ENCODE data around the gene DNAJB9.
"Not testable (repeated sequence)": the region's sequence is repeated elsewhere in the genome, so short reads cannot be mapped to it uniquely, and the experiment has no call there.

Gene DNAJB9

DNA sequence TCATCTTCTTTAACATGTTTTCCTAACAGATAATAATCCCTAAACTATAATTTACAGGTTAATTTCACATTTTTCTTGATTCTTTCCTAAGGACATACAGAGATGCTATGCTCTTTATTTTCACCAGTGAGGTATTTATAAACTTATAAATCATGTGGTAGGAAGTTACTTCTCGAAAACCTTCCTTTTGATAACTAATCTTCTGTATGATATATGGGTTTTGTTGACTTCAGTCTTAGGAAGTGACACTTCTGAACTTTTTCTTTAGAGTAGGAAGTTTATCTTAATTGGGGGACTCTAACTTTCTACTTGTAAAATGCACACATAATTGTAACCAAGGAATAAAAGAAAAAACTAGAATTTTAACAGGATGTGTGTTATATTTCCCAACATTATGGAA lies 33.9 kb upstream of the DNAJB9 start:
- no peaks in the 10 kb centered on the region for H3K36me3 ChIP-seq (ENCODE audit: control insufficient read depth, insufficient read depth, low read length)
- DNase-seq: no peak
- no peaks in the 10 kb centered on the region for H3K4me1 ChIP-seq (ENCODE audit: control insufficient read depth, insufficient read depth, low read length, poor library complexity, severe bottlenecking)
- no peak overlapping the region for H3K27ac ChIP-seq (ENCODE audit: insufficient read depth, low read length, poor library complexity, severe bottlenecking)
- no peak overlapping the region for H3K4me3 ChIP-seq (ENCODE audit: insufficient read depth, low read depth, low read length, poor library complexity, severe bottlenecking)
- H3K9me3 ChIP-seq (ENCODE audit: control insufficient read depth, low read length): no peaks in the 10 kb centered on the region
- no peaks in the 10 kb centered on the region for H3K27me3 ChIP-seq (replicated peaks; ENCODE audit: control insufficient read depth, insufficient read depth, low read length, poor library complexity, severe bottlenecking)

GRCh38 chr7:108537229-108537628 lies 32.4 kb upstream of the DNAJB9 start:
- Histone ChIP-seq H3K4me1 (ENCODE audit: control insufficient read depth, insufficient read depth, low read length, poor library complexity, severe bottlenecking) (no peaks in the 10 kb centered on the region), H3K36me3 (ENCODE audit: control insufficient read depth, insufficient read depth, low read length) (no peaks in the 10 kb centered on the region), H3K27ac (ENCODE audit: insufficient read depth, low read length, poor library complexity, severe bottlenecking) (no peak overlapping the region), H3K27me3 (replicated peaks; ENCODE audit: control insufficient read depth, insufficient read depth, low read length, poor library complexity, severe bottlenecking) (no peaks in the 10 kb centered on the region), H3K4me3 (ENCODE audit: insufficient read depth, low read depth, low read length, poor library complexity, severe bottlenecking) (no peak overlapping the region), H3K9me3 (ENCODE audit: control insufficient read depth, low read length) (no peaks in the 10 kb centered on the region)
- no peak for DNase-seq

- not testable (repeated sequence) for H3K27ac ChIP-seq (ENCODE audit: insufficient read depth, low read length, poor library complexity, severe bottlenecking); H3K27me3 ChIP-seq (replicated peaks; ENCODE audit: control insufficient read depth, insufficient read depth, low read length, poor library complexity, severe bottlenecking); H3K4me3 ChIP-seq (ENCODE audit: insufficient read depth, low read depth, low read length, poor library complexity, severe bottlenecking); H3K9me3 ChIP-seq (ENCODE audit: control insufficient read depth, low read length); H3K4me1 ChIP-seq (ENCODE audit: control insufficient read depth, insufficient read depth, low read length, poor library complexity, severe bottlenecking); DNase-seq; H3K36me3 ChIP-seq (ENCODE audit: control insufficient read depth, insufficient read depth, low read length)
Measured at GRCh38 chr7:108538236-108538635, 31.4 kb upstream of the DNAJB9 start.

DNA sequence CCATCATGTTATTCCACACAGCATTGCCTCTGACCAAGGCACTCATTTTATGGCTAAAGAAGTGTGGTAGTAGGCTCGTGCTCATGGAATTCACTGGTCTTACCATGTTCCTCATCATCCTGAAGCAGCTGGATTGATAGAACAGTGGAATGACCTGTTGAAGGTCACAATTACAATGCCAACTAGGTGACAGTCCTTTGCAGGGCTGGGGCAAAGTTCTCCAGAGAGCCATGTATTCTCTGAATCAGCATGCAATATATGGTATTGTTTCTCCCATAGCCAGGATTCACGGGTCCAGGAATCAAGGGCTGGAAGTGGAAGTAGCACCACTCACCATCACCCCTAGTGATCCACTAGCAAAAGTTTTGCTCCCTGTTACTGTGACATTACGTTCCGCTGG lies 31.0 kb upstream of the DNAJB9 start:
- not testable (repeated sequence) for H3K27ac ChIP-seq (ENCODE audit: insufficient read depth, low read length, poor library complexity, severe bottlenecking); H3K4me1 ChIP-seq (ENCODE audit: control insufficient read depth, insufficient read depth, low read length, poor library complexity, severe bottlenecking); H3K4me3 ChIP-seq (ENCODE audit: insufficient read depth, low read depth, low read length, poor library complexity, severe bottlenecking); H3K36me3 ChIP-seq (ENCODE audit: control insufficient read depth, insufficient read depth, low read length); H3K27me3 ChIP-seq (replicated peaks; ENCODE audit: control insufficient read depth, insufficient read depth, low read length, poor library complexity, severe bottlenecking); H3K9me3 ChIP-seq (ENCODE audit: control insufficient read depth, low read length); DNase-seq

GRCh38 chr7:108541478-108541877 lies 28.2 kb upstream of the DNAJB9 start:
- Histone ChIP-seq H3K4me1 (ENCODE audit: control insufficient read depth, insufficient read depth, low read length, poor library complexity, severe bottlenecking) (no peaks in the 10 kb centered on the region), H3K27ac (ENCODE audit: insufficient read depth, low read length, poor library complexity, severe bottlenecking) (no peak overlapping the region), H3K4me3 (ENCODE audit: insufficient read depth, low read depth, low read length, poor library complexity, severe bottlenecking) (no peak overlapping the region), H3K36me3 (ENCODE audit: control insufficient read depth, insufficient read depth, low read length) (no peaks in the 10 kb centered on the region), H3K27me3 (replicated peaks; ENCODE audit: control insufficient read depth, insufficient read depth, low read length, poor library complexity, severe bottlenecking) (no peaks in the 10 kb centered on the region), H3K9me3 (ENCODE audit: control insufficient read depth, low read length) (no peaks in the 10 kb centered on the region)
- no peak for DNase-seq

DNA sequence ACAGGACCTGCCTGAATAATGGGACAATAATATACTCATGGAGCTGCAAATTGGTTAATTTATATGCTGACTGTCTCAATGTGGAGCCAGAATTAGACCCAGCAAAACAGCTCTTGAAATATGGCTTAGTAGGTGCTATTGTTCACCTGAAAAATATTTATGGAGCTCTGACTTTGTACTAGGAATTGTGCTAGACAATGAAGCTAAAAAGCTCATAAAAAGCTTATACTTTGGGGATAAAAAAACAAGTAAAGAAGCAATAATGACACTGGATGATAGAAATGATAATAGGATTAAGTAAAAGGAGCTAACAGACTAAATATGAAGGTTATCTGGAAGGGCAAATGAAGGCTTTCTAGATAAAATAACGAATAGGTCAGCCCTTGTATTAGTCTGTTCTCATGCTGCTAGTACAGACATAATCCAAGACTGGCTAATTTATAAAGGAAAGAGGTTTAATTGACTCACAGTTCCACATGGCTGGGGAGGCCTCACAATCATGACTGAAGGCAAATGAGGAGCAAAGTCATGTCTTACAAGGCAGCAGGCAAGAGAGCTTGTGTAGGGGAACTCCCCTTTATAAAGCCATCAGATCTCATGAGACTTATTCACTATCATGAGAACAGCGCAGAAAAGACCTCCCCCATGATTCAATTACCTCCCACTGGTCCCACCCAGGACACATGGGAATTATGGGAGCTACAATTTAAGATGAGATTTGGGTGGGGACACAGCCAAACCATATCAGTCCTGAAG lies 21.4 kb upstream of the DNAJB9 start:
- not testable (repeated sequence) for H3K9me3 ChIP-seq (ENCODE audit: control insufficient read depth, low read length); H3K36me3 ChIP-seq (ENCODE audit: control insufficient read depth, insufficient read depth, low read length); H3K4me3 ChIP-seq (ENCODE audit: insufficient read depth, low read depth, low read length, poor library complexity, severe bottlenecking); H3K27me3 ChIP-seq (replicated peaks; ENCODE audit: control insufficient read depth, insufficient read depth, low read length, poor library complexity, severe bottlenecking); H3K4me1 ChIP-seq (ENCODE audit: control insufficient read depth, insufficient read depth, low read length, poor library complexity, severe bottlenecking); H3K27ac ChIP-seq (ENCODE audit: insufficient read depth, low read length, poor library complexity, severe bottlenecking); DNase-seq

- not testable (repeated sequence) for H3K4me3 ChIP-seq (ENCODE audit: insufficient read depth, low read depth, low read length, poor library complexity, severe bottlenecking); H3K4me1 ChIP-seq (ENCODE audit: control insufficient read depth, insufficient read depth, low read length, poor library complexity, severe bottlenecking); H3K36me3 ChIP-seq (ENCODE audit: control insufficient read depth, insufficient read depth, low read length); H3K9me3 ChIP-seq (ENCODE audit: control insufficient read depth, low read length); DNase-seq; H3K27me3 ChIP-seq (replicated peaks; ENCODE audit: control insufficient read depth, insufficient read depth, low read length, poor library complexity, severe bottlenecking); H3K27ac ChIP-seq (ENCODE audit: insufficient read depth, low read length, poor library complexity, severe bottlenecking)
Measured at GRCh38 chr7:108556665-108557064, 13.0 kb upstream of the DNAJB9 start.

- H3K36me3 ChIP-seq (ENCODE audit: control insufficient read depth, insufficient read depth, low read length): no peaks in the 10 kb centered on the region
- DNase-seq: no peak
- H3K4me1 ChIP-seq (ENCODE audit: control insufficient read depth, insufficient read depth, low read length, poor library complexity, severe bottlenecking): no peaks in the 10 kb centered on the region
Measured at GRCh38 chr7:108557191-108557590, 12.5 kb upstream of the DNAJB9 start.

GRCh38 chr7:108557617-108558016 lies 12.1 kb upstream of the DNAJB9 start:
- H3K27me3 ChIP-seq (replicated peaks; ENCODE audit: control insufficient read depth, insufficient read depth, low read length, poor library complexity, severe bottlenecking): no peaks in the 10 kb centered on the region
- H3K27ac ChIP-seq (ENCODE audit: insufficient read depth, low read length, poor library complexity, severe bottlenecking): no peak overlapping the region
- no peaks in the 10 kb centered on the region for H3K4me1 ChIP-seq (ENCODE audit: control insufficient read depth, insufficient read depth, low read length, poor library complexity, severe bottlenecking)
- no peak overlapping the region for H3K4me3 ChIP-seq (ENCODE audit: insufficient read depth, low read depth, low read length, poor library complexity, severe bottlenecking)
- H3K36me3 ChIP-seq (ENCODE audit: control insufficient read depth, insufficient read depth, low read length): no peaks in the 10 kb centered on the region
- no peak for DNase-seq
- H3K9me3 ChIP-seq (ENCODE audit: control insufficient read depth, low read length): peaks cover 7% of the 10 kb centered on the region

More at GRCh38 chr7:108557191-108557590, 12.5 kb upstream of the DNAJB9 start:
- Histone ChIP-seq H3K4me3 (ENCODE audit: insufficient read depth, low read depth, low read length, poor library complexity, severe bottlenecking) (no peak overlapping the region), H3K9me3 (ENCODE audit: control insufficient read depth, low read length) (peaks cover 7% of the 10 kb centered on the region), H3K27ac (ENCODE audit: insufficient read depth, low read length, poor library complexity, severe bottlenecking) (no peak overlapping the region), H3K27me3 (replicated peaks; ENCODE audit: control insufficient read depth, insufficient read depth, low read length, poor library complexity, severe bottlenecking) (no peaks in the 10 kb centered on the region)

DNA sequence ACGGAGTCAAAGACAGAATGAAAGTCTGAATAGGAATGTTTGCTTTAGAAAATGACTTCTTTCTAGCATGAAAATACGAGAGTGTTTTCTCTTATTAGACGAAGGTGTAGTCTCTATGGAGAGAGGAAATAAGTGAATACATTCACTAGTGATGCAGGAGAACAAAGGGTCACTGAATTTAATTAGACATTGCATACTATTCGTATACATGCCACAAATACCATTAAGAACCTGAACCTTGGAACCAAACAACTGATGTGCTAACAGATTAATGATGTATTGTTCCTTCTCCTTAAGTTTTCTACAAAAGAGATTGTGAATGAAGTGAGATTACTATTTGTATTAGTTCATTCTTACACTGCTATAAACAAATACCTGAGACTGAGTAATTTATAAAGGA lies 10.4 kb upstream of the DNAJB9 start:
- no peaks in the 10 kb centered on the region for H3K36me3 ChIP-seq (ENCODE audit: control insufficient read depth, insufficient read depth, low read length)
- H3K4me1 ChIP-seq (ENCODE audit: control insufficient read depth, insufficient read depth, low read length, poor library complexity, severe bottlenecking): no peaks in the 10 kb centered on the region
- peaks cover 7% of the 10 kb centered on the region for H3K9me3 ChIP-seq (ENCODE audit: control insufficient read depth, low read length)
- no peak for DNase-seq
- H3K27ac ChIP-seq (ENCODE audit: insufficient read depth, low read length, poor library complexity, severe bottlenecking): no peak overlapping the region
- H3K4me3 ChIP-seq (ENCODE audit: insufficient read depth, low read depth, low read length, poor library complexity, severe bottlenecking): no peak overlapping the region
- no peaks in the 10 kb centered on the region for H3K27me3 ChIP-seq (replicated peaks; ENCODE audit: control insufficient read depth, insufficient read depth, low read length, poor library complexity, severe bottlenecking)
